ENCODE measurements around the gene OSBPL8.

The OSBPL8 gene

GRCh38 chr12:76457818-76458217 lies 101.8 kb downstream of the OSBPL8 start:
- H3K27me3 ChIP-seq (ENCODE audit: low read depth, low read length): no peaks in the 10 kb centered on the region
- H3K9me3 ChIP-seq (ENCODE audit: control insufficient read depth in 1 of 2, low read length in 2 of 2): no peaks in the 10 kb centered on the region
- no peak overlapping the region for H3K4me3 ChIP-seq (ENCODE audit: low read depth in 1 of 2, low read length in 2 of 2)
- H3K4me1 ChIP-seq (ENCODE audit: control insufficient read depth in 1 of 2, insufficient read depth in 2 of 2, low read length in 2 of 2): no peaks in the 10 kb centered on the region
- no peak overlapping the region for H3K27ac ChIP-seq (ENCODE audit: low read length)
- H3K36me3 ChIP-seq (ENCODE audit: control insufficient read depth in 1 of 2, insufficient read depth in 2 of 2, low read length in 2 of 2): no peaks in the 10 kb centered on the region

GRCh38 chr12:76457010-76457409 lies 102.6 kb downstream of the OSBPL8 start:
- Histone ChIP-seq H3K36me3 (ENCODE audit: control insufficient read depth in 1 of 2, insufficient read depth in 2 of 2, low read length in 2 of 2) (no peaks in the 10 kb centered on the region), H3K4me1 (ENCODE audit: control insufficient read depth in 1 of 2, insufficient read depth in 2 of 2, low read length in 2 of 2) (no peaks in the 10 kb centered on the region), H3K27ac (ENCODE audit: low read length) (no peak overlapping the region), H3K27me3 (ENCODE audit: low read depth, low read length) (no peaks in the 10 kb centered on the region), H3K9me3 (ENCODE audit: control insufficient read depth in 1 of 2, low read length in 2 of 2) (no peaks in the 10 kb centered on the region), H3K4me3 (ENCODE audit: low read depth in 1 of 2, low read length in 2 of 2) (no peak overlapping the region)

- no peaks in the 10 kb centered on the region for H3K36me3 ChIP-seq (ENCODE audit: control insufficient read depth in 1 of 2, insufficient read depth in 2 of 2, low read length in 2 of 2)
- no peaks in the 10 kb centered on the region for H3K4me1 ChIP-seq (ENCODE audit: control insufficient read depth in 1 of 2, insufficient read depth in 2 of 2, low read length in 2 of 2)
- H3K4me3 ChIP-seq (ENCODE audit: low read depth in 1 of 2, low read length in 2 of 2): no peak overlapping the region
- H3K27ac ChIP-seq (ENCODE audit: low read length): no peak overlapping the region
- no peaks in the 10 kb centered on the region for H3K9me3 ChIP-seq (ENCODE audit: control insufficient read depth in 1 of 2, low read length in 2 of 2)
- H3K27me3 ChIP-seq (ENCODE audit: low read depth, low read length): no peaks in the 10 kb centered on the region
Measured at GRCh38 chr12:76455582-76456345, 103.8 kb downstream of the OSBPL8 start.

- Histone ChIP-seq H3K9me3 (ENCODE audit: control insufficient read depth in 1 of 2, low read length in 2 of 2) (no peaks in the 10 kb centered on the region), H3K27me3 (ENCODE audit: low read depth, low read length) (no peaks in the 10 kb centered on the region), H3K4me3 (ENCODE audit: low read depth in 1 of 2, low read length in 2 of 2) (no peak overlapping the region), H3K4me1 (ENCODE audit: control insufficient read depth in 1 of 2, insufficient read depth in 2 of 2, low read length in 2 of 2) (no peaks in the 10 kb centered on the region), H3K27ac (ENCODE audit: low read length) (no peak overlapping the region), H3K36me3 (ENCODE audit: control insufficient read depth in 1 of 2, insufficient read depth in 2 of 2, low read length in 2 of 2) (no peaks in the 10 kb centered on the region)
Measured at GRCh38 chr12:76451528-76451927, 108.0 kb downstream of the OSBPL8 start.

GRCh38 chr12:76450690-76451089 lies 108.9 kb downstream of the OSBPL8 start:
- Histone ChIP-seq H3K27me3 (ENCODE audit: low read depth, low read length) (no peaks in the 10 kb centered on the region), H3K4me1 (ENCODE audit: control insufficient read depth in 1 of 2, insufficient read depth in 2 of 2, low read length in 2 of 2) (no peaks in the 10 kb centered on the region), H3K36me3 (ENCODE audit: control insufficient read depth in 1 of 2, insufficient read depth in 2 of 2, low read length in 2 of 2) (no peaks in the 10 kb centered on the region), H3K4me3 (ENCODE audit: low read depth in 1 of 2, low read length in 2 of 2) (no peak overlapping the region), H3K27ac (ENCODE audit: low read length) (no peak overlapping the region), H3K9me3 (ENCODE audit: control insufficient read depth in 1 of 2, low read length in 2 of 2) (no peaks in the 10 kb centered on the region)

- H3K4me3 ChIP-seq (ENCODE audit: low read depth in 1 of 2, low read length in 2 of 2): no peak overlapping the region
Measured at GRCh38 chr12:76449993-76450392, 109.6 kb downstream of the OSBPL8 start.

GRCh38 chr12:76449583-76449982 lies 110.0 kb downstream of the OSBPL8 start:
- H3K4me3 ChIP-seq (ENCODE audit: low read depth in 1 of 2, low read length in 2 of 2): no peak overlapping the region
- H3K27ac ChIP-seq (ENCODE audit: low read length): no peak overlapping the region
- no peaks in the 10 kb centered on the region for H3K36me3 ChIP-seq (ENCODE audit: control insufficient read depth in 1 of 2, insufficient read depth in 2 of 2, low read length in 2 of 2)
- H3K4me1 ChIP-seq (ENCODE audit: control insufficient read depth in 1 of 2, insufficient read depth in 2 of 2, low read length in 2 of 2): no peaks in the 10 kb centered on the region
- H3K27me3 ChIP-seq (ENCODE audit: low read depth, low read length): no peaks in the 10 kb centered on the region
- no peaks in the 10 kb centered on the region for H3K9me3 ChIP-seq (ENCODE audit: control insufficient read depth in 1 of 2, low read length in 2 of 2)

More at GRCh38 chr12:76449993-76450392, 109.6 kb downstream of the OSBPL8 start:
- no peaks in the 10 kb centered on the region for H3K36me3 ChIP-seq (ENCODE audit: control insufficient read depth in 1 of 2, insufficient read depth in 2 of 2, low read length in 2 of 2)
- no peaks in the 10 kb centered on the region for H3K4me1 ChIP-seq (ENCODE audit: control insufficient read depth in 1 of 2, insufficient read depth in 2 of 2, low read length in 2 of 2)
- H3K27ac ChIP-seq (ENCODE audit: low read length): no peak overlapping the region
- H3K9me3 ChIP-seq (ENCODE audit: control insufficient read depth in 1 of 2, low read length in 2 of 2): no peaks in the 10 kb centered on the region
- no peaks in the 10 kb centered on the region for H3K27me3 ChIP-seq (ENCODE audit: low read depth, low read length)

GRCh38 chr12:76449016-76449415 lies 110.6 kb downstream of the OSBPL8 start:
- Histone ChIP-seq H3K4me1 (ENCODE audit: control insufficient read depth in 1 of 2, insufficient read depth in 2 of 2, low read length in 2 of 2) (no peaks in the 10 kb centered on the region), H3K4me3 (ENCODE audit: low read depth in 1 of 2, low read length in 2 of 2) (no peak overlapping the region), H3K27ac (ENCODE audit: low read length) (no peak overlapping the region), H3K27me3 (ENCODE audit: low read depth, low read length) (no peaks in the 10 kb centered on the region), H3K36me3 (ENCODE audit: control insufficient read depth in 1 of 2, insufficient read depth in 2 of 2, low read length in 2 of 2) (no peaks in the 10 kb centered on the region), H3K9me3 (ENCODE audit: control insufficient read depth in 1 of 2, low read length in 2 of 2) (no peaks in the 10 kb centered on the region)

- H3K27me3 ChIP-seq (ENCODE audit: low read depth, low read length): no peaks in the 10 kb centered on the region
- no peak overlapping the region for H3K4me3 ChIP-seq (ENCODE audit: low read depth in 1 of 2, low read length in 2 of 2)
- H3K9me3 ChIP-seq (ENCODE audit: control insufficient read depth in 1 of 2, low read length in 2 of 2): no peaks in the 10 kb centered on the region
- H3K36me3 ChIP-seq (ENCODE audit: control insufficient read depth in 1 of 2, insufficient read depth in 2 of 2, low read length in 2 of 2): no peaks in the 10 kb centered on the region
- no peaks in the 10 kb centered on the region for H3K4me1 ChIP-seq (ENCODE audit: control insufficient read depth in 1 of 2, insufficient read depth in 2 of 2, low read length in 2 of 2)
- no peak overlapping the region for H3K27ac ChIP-seq (ENCODE audit: low read length)
Measured at GRCh38 chr12:76446090-76446489, 113.5 kb downstream of the OSBPL8 start.

GRCh38 chr12:76445462-76445861 lies 114.1 kb downstream of the OSBPL8 start:
- no peaks in the 10 kb centered on the region for H3K9me3 ChIP-seq (ENCODE audit: control insufficient read depth in 1 of 2, low read length in 2 of 2)

GRCh38 chr12:76444408-76444984 lies 115.1 kb downstream of the OSBPL8 start:
- no peak overlapping the region for H3K27ac ChIP-seq (ENCODE audit: low read length)
- H3K4me3 ChIP-seq (ENCODE audit: low read depth in 1 of 2, low read length in 2 of 2): no peak overlapping the region
- no peaks in the 10 kb centered on the region for H3K9me3 ChIP-seq (ENCODE audit: control insufficient read depth in 1 of 2, low read length in 2 of 2)
- H3K36me3 ChIP-seq (ENCODE audit: control insufficient read depth in 1 of 2, insufficient read depth in 2 of 2, low read length in 2 of 2): no peaks in the 10 kb centered on the region
- no peaks in the 10 kb centered on the region for H3K27me3 ChIP-seq (ENCODE audit: low read depth, low read length)
- no peaks in the 10 kb centered on the region for H3K4me1 ChIP-seq (ENCODE audit: control insufficient read depth in 1 of 2, insufficient read depth in 2 of 2, low read length in 2 of 2)

More at GRCh38 chr12:76445462-76445861, 114.1 kb downstream of the OSBPL8 start:
- Histone ChIP-seq H3K4me1 (ENCODE audit: control insufficient read depth in 1 of 2, insufficient read depth in 2 of 2, low read length in 2 of 2) (no peaks in the 10 kb centered on the region), H3K27me3 (ENCODE audit: low read depth, low read length) (no peaks in the 10 kb centered on the region), H3K27ac (ENCODE audit: low read length) (no peak overlapping the region), H3K36me3 (ENCODE audit: control insufficient read depth in 1 of 2, insufficient read depth in 2 of 2, low read length in 2 of 2) (no peaks in the 10 kb centered on the region), H3K4me3 (ENCODE audit: low read depth in 1 of 2, low read length in 2 of 2) (no peak overlapping the region)

- Histone ChIP-seq H3K27ac (ENCODE audit: low read length) (no peak overlapping the region), H3K9me3 (ENCODE audit: control insufficient read depth in 1 of 2, low read length in 2 of 2) (no peaks in the 10 kb centered on the region), H3K36me3 (ENCODE audit: control insufficient read depth in 1 of 2, insufficient read depth in 2 of 2, low read length in 2 of 2) (no peaks in the 10 kb centered on the region), H3K27me3 (ENCODE audit: low read depth, low read length) (no peaks in the 10 kb centered on the region), H3K4me3 (ENCODE audit: low read depth in 1 of 2, low read length in 2 of 2) (no peak overlapping the region), H3K4me1 (ENCODE audit: control insufficient read depth in 1 of 2, insufficient read depth in 2 of 2, low read length in 2 of 2) (no peaks in the 10 kb centered on the region)
Measured at GRCh38 chr12:76441016-76441415, 118.6 kb downstream of the OSBPL8 start.
